Measurements from ENCODE around the gene EXOC2.

The EXOC2 gene

DNA sequence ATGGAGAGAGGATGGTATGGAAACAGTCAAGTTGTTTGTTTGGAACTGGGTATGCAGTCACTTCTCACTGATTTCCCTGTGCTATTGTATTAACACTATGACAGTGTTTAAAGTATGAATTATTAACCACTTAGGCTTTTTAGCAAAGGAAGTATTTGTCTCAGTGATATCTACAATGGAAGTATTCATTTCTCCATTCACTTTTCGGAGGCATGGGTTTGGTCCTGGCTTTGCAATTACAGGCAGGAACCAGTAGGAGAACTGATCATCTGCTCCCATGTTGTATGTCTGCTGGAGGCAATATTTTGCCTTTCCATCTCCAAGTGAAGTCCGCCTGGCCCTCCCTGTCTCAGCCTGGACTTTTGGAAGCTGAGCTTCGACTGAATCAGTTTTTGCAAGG is 30.6 kb upstream of the EXOC2 start:
- TF ChIP-seq TAF1 (IDR thresholded peaks at IDR 0.05; ENCODE audit: low read depth) (no peak), NFIC (IDR thresholded peaks at IDR 0.05) (no peak), TEAD4 (IDR thresholded peaks at IDR 0.05) (no peak), EGR1 (IDR thresholded peaks at IDR 0.05) (no peak), CEBPB (IDR thresholded peaks at IDR 0.05) (no peak), ZBTB7A (IDR thresholded peaks at IDR 0.05; ENCODE audit: low read depth) (no peak), FOXM1 (IDR thresholded peaks at IDR 0.05; ENCODE audit: borderline replicate concordance, low read depth) (no peak), YY1 (IDR thresholded peaks at IDR 0.05; ENCODE audit: low read depth) (no peak), EP300 (IDR thresholded peaks at IDR 0.05; ENCODE audit: borderline replicate concordance) (no peak), TCF12 (IDR thresholded peaks at IDR 0.05; ENCODE audit: low read depth) (no peak), CREB1 (IDR thresholded peaks at IDR 0.05; ENCODE audit: low read depth) (no peak), RAD21 (IDR thresholded peaks at IDR 0.05; ENCODE audit: low read depth) (no peak)
- TF ChIP-seq, protein P1, sequence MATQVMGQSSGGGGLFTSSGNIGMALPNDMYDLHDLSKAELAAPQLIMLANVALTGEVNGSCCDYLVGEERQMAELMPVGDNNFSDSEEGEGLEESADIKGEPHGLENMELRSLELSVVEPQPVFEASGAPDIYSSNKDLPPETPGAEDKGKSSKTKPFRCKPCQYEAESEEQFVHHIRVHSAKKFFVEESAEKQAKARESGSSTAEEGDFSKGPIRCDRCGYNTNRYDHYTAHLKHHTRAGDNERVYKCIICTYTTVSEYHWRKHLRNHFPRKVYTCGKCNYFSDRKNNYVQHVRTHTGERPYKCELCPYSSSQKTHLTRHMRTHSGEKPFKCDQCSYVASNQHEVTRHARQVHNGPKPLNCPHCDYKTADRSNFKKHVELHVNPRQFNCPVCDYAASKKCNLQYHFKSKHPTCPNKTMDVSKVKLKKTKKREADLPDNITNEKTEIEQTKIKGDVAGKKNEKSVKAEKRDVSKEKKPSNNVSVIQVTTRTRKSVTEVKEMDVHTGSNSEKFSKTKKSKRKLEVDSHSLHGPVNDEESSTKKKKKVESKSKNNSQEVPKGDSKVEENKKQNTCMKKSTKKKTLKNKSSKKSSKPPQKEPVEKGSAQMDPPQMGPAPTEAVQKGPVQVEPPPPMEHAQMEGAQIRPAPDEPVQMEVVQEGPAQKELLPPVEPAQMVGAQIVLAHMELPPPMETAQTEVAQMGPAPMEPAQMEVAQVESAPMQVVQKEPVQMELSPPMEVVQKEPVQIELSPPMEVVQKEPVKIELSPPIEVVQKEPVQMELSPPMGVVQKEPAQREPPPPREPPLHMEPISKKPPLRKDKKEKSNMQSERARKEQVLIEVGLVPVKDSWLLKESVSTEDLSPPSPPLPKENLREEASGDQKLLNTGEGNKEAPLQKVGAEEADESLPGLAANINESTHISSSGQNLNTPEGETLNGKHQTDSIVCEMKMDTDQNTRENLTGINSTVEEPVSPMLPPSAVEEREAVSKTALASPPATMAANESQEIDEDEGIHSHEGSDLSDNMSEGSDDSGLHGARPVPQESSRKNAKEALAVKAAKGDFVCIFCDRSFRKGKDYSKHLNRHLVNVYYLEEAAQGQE (IDR thresholded peaks at IDR 0.05; ENCODE audit: low read depth): no peak
- TF ChIP-seq, protein P2, sequence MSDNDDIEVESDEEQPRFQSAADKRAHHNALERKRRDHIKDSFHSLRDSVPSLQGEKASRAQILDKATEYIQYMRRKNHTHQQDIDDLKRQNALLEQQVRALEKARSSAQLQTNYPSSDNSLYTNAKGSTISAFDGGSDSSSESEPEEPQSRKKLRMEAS (IDR thresholded peaks at IDR 0.05): no peak
- TF ChIP-seq, protein P3, sequence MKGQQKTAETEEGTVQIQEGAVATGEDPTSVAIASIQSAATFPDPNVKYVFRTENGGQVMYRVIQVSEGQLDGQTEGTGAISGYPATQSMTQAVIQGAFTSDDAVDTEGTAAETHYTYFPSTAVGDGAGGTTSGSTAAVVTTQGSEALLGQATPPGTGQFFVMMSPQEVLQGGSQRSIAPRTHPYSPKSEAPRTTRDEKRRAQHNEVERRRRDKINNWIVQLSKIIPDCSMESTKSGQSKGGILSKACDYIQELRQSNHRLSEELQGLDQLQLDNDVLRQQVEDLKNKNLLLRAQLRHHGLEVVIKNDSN (IDR thresholded peaks at IDR 0.05): no peak

DNA sequence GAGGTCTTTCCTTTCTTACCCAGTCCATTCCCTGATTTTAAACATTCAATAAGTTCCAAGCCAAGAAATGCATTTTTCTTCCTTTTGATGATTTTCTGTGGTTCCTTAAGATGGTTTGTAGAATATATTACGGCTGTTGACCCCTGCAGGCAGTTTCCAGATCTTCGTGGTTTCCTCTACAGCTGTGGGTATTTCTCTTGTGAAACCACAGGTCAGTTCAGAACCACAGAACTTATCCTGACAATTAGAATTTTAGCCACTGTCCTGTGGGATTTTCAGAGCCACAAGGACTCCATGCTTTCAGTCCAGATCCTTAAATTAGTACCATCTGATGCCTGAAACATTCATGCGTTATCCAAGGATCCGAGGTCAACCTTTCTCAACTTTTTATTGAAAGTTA is 29.7 kb upstream of the EXOC2 start:
- no peak for TF ChIP-seq FOXM1 (IDR thresholded peaks at IDR 0.05; ENCODE audit: borderline replicate concordance, low read depth)
- no peak for TF ChIP-seq ZBTB7A (IDR thresholded peaks at IDR 0.05; ENCODE audit: low read depth)
- TF ChIP-seq TEAD4 (IDR thresholded peaks at IDR 0.05): no peak
- TF ChIP-seq CEBPB (IDR thresholded peaks at IDR 0.05): no peak
- TF ChIP-seq CREB1 (IDR thresholded peaks at IDR 0.05; ENCODE audit: low read depth): no peak
- no peak for TF ChIP-seq EGR1 (IDR thresholded peaks at IDR 0.05)
- TF ChIP-seq NFIC (IDR thresholded peaks at IDR 0.05): no peak
- TF ChIP-seq EP300 (IDR thresholded peaks at IDR 0.05; ENCODE audit: borderline replicate concordance): no peak
- TF ChIP-seq, protein P2 (IDR thresholded peaks at IDR 0.05): no peak
- no peak for TF ChIP-seq RAD21 (IDR thresholded peaks at IDR 0.05; ENCODE audit: low read depth)
- TF ChIP-seq TAF1 (IDR thresholded peaks at IDR 0.05; ENCODE audit: low read depth): no peak
- no peak for TF ChIP-seq TCF12 (IDR thresholded peaks at IDR 0.05; ENCODE audit: low read depth)

DNA sequence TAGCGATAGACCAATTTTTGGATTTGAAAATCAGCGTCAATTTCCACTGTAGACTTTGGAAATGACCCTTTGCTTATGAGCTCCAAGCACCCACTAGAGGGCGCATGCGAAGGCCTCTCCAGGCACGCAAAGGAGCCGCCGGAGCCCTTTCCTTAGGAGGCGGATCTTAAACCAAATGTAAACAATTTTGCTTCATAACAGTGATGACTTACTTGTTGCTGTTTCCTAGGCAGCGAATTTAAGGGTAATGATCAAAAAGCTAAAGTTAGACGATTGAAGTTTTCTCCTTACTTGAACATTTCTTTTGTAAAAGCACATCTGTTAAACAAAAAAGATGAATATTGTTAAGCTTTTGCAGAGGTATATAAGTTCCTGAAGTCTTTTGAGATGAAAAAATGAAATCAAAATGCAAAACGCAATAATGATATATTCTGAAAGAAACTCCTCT is 29.2 kb upstream of the EXOC2 start:
- TF ChIP-seq TCF12 (IDR thresholded peaks at IDR 0.05; ENCODE audit: low read depth) (no peak), NFIC (IDR thresholded peaks at IDR 0.05) (no peak), ZBTB7A (IDR thresholded peaks at IDR 0.05; ENCODE audit: low read depth) (no peak), RAD21 (IDR thresholded peaks at IDR 0.05; ENCODE audit: low read depth) (peak; percentile 62), FOXM1 (IDR thresholded peaks at IDR 0.05; ENCODE audit: borderline replicate concordance, low read depth) (no peak)
- TF ChIP-seq, protein P2 (IDR thresholded peaks at IDR 0.05): no peak
- TF ChIP-seq, protein P1 (IDR thresholded peaks at IDR 0.05; ENCODE audit: low read depth): no peak
- TF ChIP-seq, protein P3 (IDR thresholded peaks at IDR 0.05): no peak

DNA sequence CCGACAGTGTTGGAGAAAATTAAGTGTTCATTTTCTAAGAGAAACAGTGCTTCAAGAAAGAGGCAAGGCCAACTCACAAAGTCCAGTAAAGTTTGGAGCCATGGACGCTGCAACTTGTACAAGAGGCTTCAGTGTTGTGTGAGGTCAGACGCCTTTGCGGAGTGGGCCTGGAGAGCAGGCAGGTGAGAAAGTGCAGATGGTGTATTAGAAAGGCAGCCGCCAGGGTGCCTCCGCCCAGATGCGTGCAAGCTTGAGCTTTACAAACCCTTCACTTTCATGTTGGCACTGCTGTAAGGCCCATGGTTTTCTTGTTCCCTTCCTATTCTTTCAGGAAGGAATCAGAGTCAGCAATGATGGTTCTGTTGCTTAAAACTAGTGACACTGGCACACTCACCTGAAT is 25.4 kb upstream of the EXOC2 start:
- TF ChIP-seq ZBTB7A (IDR thresholded peaks at IDR 0.05; ENCODE audit: low read depth): no peak
- no peak for TF ChIP-seq RAD21 (IDR thresholded peaks at IDR 0.05; ENCODE audit: low read depth)
- TF ChIP-seq CEBPB (IDR thresholded peaks at IDR 0.05): no peak
- no peak for TF ChIP-seq TAF1 (IDR thresholded peaks at IDR 0.05; ENCODE audit: low read depth)
- no peak for TF ChIP-seq CREB1 (IDR thresholded peaks at IDR 0.05; ENCODE audit: low read depth)
- TF ChIP-seq YY1 (IDR thresholded peaks at IDR 0.05; ENCODE audit: low read depth): no peak
- TF ChIP-seq, protein P1 (IDR thresholded peaks at IDR 0.05; ENCODE audit: low read depth): no peak
- TF ChIP-seq EGR1 (IDR thresholded peaks at IDR 0.05): no peak
- no peak for TF ChIP-seq TCF12 (IDR thresholded peaks at IDR 0.05; ENCODE audit: low read depth)
- no peak for TF ChIP-seq FOXM1 (IDR thresholded peaks at IDR 0.05; ENCODE audit: borderline replicate concordance, low read depth)
- TF ChIP-seq, protein P2 (IDR thresholded peaks at IDR 0.05): no peak
- no peak for TF ChIP-seq NFIC (IDR thresholded peaks at IDR 0.05)
- TF ChIP-seq, protein P3 (IDR thresholded peaks at IDR 0.05): no peak
- no peak for TF ChIP-seq TEAD4 (IDR thresholded peaks at IDR 0.05)
- TF ChIP-seq EP300 (IDR thresholded peaks at IDR 0.05; ENCODE audit: borderline replicate concordance): no peak
